SK-N-SH (cell line): ENCODE data around the gene FAM163A. TPM values are rescaled to one million over a fixed set of nuclear protein-coding genes. Genes with fewer than 3 reads are reported as not detected.

Source experiments
- ELF1 ChIP-seq: IDR thresholded peaks from 2 replicates; pipeline ENCODE4 v1.4.0; 2012
- EP300 ChIP-seq, 2 experiments: IDR thresholded peaks; 2 replicates each; pipeline versions ENCODE4 v1.4.0 to v1.6.1; 2012; ENCODE audit warnings: borderline replicate concordance in 1 of 2, low read depth in 1 of 2, low read length in 1 of 2
- FOSL2 ChIP-seq: IDR thresholded peaks from 2 replicates; pipeline ENCODE4 v1.4.0; 2012; ENCODE audit warnings: low read depth, mild to moderate bottlenecking, moderate library complexity, borderline replicate concordance
- FOXM1 ChIP-seq: IDR thresholded peaks from 2 replicates; pipeline ENCODE4 v1.4.0; 2012; ENCODE audit warnings: low read depth, mild to moderate bottlenecking
- GABPA ChIP-seq: IDR thresholded peaks from 2 replicates; pipeline ENCODE4 v1.4.0; 2012; ENCODE audit warnings: low read depth, mild to moderate bottlenecking
- GATA2 ChIP-seq: sonication (generic); formaldehyde crosslinking; IDR thresholded peaks from 2 replicates; pipeline ENCODE4 v1.5.0; 2020; ENCODE audit warnings: mild to moderate bottlenecking, missing genetic modification reagents
- MEF2A ChIP-seq: IDR thresholded peaks from 2 replicates; pipeline ENCODE4 v1.4.0; 2012; ENCODE audit warnings: low read depth, borderline replicate concordance
- MXI1 ChIP-seq: IDR thresholded peaks from 2 replicates; pipeline ENCODE4 v1.6.1; 2012; ENCODE audit warnings: mild to moderate bottlenecking, low read depth, low read length, improper control_type of control experiment
- POLR2AphosphoS5 ChIP-seq: IDR thresholded peaks from 2 replicates; pipeline ENCODE4 v1.6.1; 2012; ENCODE audit warnings: low read depth, low read length
- RAD21 ChIP-seq: IDR thresholded peaks from 2 replicates; pipeline ENCODE4 v1.6.1; 2012; ENCODE audit warnings: mild to moderate bottlenecking, low read length
- RFX5 ChIP-seq: IDR thresholded peaks from 2 replicates; pipeline ENCODE4 v1.6.1; 2012; ENCODE audit warnings: mild to moderate bottlenecking, improper control_type of control experiment, low read length
- SIN3A ChIP-seq: IDR thresholded peaks from 2 replicates; pipeline ENCODE4 v1.6.1; 2012; ENCODE audit warnings: low read depth, mild to moderate bottlenecking, low read length, moderate library complexity, borderline replicate concordance
- SMC3 ChIP-seq: IDR thresholded peaks from 2 replicates; pipeline ENCODE4 v1.6.1; 2012; ENCODE audit warnings: low read depth, low read length, improper control_type of control experiment
- TAF1 ChIP-seq: IDR thresholded peaks from 2 replicates; pipeline ENCODE4 v1.6.1; 2012; ENCODE audit warnings: low read depth, mild to moderate bottlenecking, low read length, moderate library complexity, borderline replicate concordance
- USF1 ChIP-seq: IDR thresholded peaks from 2 replicates; pipeline ENCODE4 v1.4.0; 2012; ENCODE audit warnings: low read depth, borderline replicate concordance
- ZBTB33 ChIP-seq: IDR thresholded peaks from 2 replicates; pipeline ENCODE4 v1.4.0; 2012; ENCODE audit warnings: low read depth, borderline replicate concordance
- polyA plus RNA-seq, 3 experiments: library from polyadenylated mRNA; depleted of rRNA; stranded (reverse); fragments of >200 nt; gene quantifications; 2 replicates each; pipeline ENCODE4 v1.2.3, GENCODE V29; 2012
- TF ChIP-seq, protein P1 (sequence below): fragments of 200-600 bp; sonication (generic); IDR thresholded peaks from 2 replicates; pipeline ENCODE4 v1.6.1; 2017; ENCODE audit warnings: antibody characterized with exemption, mild to moderate bottlenecking, moderate library complexity
- TF ChIP-seq, protein P2 (sequence below): fragments of 150-350 bp; IDR thresholded peaks from 2 replicates; pipeline ENCODE4 v1.6.1; 2016; ENCODE audit warnings: mild to moderate bottlenecking, low read depth, low read length
- TF ChIP-seq, protein P3 (sequence below): IDR thresholded peaks from 2 replicates; pipeline ENCODE4 v1.4.0; 2012; ENCODE audit warnings: low read depth

FAM163A gene
- polyA plus RNA-seq, 1 of the 3 experiments (the other 2 are of a cell fraction), result 0.43 TPM

DNA sequence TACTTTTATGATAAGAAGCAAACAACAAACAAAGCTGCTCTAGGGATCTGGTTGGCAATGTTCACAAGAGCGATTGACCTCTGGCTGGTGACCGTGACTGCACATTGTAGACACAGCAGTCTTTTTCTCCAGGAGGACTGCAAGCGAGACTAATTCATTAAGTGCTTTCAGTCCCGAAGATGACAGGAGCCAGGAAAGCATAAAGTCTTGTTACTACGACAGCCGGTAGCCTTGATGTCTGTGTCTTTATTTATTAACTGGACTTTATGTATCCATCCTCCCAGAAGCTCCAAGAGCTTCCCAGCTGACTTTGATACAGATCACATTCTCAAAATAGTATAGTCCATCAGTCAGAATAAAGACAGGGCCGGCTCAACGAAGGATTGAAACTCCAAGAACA lies 18.2 kb downstream of the FAM163A start (continued):
- TF ChIP-seq, protein P1, sequence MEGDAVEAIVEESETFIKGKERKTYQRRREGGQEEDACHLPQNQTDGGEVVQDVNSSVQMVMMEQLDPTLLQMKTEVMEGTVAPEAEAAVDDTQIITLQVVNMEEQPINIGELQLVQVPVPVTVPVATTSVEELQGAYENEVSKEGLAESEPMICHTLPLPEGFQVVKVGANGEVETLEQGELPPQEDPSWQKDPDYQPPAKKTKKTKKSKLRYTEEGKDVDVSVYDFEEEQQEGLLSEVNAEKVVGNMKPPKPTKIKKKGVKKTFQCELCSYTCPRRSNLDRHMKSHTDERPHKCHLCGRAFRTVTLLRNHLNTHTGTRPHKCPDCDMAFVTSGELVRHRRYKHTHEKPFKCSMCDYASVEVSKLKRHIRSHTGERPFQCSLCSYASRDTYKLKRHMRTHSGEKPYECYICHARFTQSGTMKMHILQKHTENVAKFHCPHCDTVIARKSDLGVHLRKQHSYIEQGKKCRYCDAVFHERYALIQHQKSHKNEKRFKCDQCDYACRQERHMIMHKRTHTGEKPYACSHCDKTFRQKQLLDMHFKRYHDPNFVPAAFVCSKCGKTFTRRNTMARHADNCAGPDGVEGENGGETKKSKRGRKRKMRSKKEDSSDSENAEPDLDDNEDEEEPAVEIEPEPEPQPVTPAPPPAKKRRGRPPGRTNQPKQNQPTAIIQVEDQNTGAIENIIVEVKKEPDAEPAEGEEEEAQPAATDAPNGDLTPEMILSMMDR, result no peak
- TF ChIP-seq MXI1, result peak; percentile 52; the same call in 1 of the 2 replicates
- peak in 1 of 2 experiments; percentile 72; a peak in 1 of 4 replicates for TF ChIP-seq EP300 (IDR thresholded peaks at IDR 0.05; ENCODE audit: borderline replicate concordance in 1 of 2, low read depth in 1 of 2, low read length in 1 of 2)
- TF ChIP-seq ZBTB33, result no peak
- TF ChIP-seq, protein P2, sequence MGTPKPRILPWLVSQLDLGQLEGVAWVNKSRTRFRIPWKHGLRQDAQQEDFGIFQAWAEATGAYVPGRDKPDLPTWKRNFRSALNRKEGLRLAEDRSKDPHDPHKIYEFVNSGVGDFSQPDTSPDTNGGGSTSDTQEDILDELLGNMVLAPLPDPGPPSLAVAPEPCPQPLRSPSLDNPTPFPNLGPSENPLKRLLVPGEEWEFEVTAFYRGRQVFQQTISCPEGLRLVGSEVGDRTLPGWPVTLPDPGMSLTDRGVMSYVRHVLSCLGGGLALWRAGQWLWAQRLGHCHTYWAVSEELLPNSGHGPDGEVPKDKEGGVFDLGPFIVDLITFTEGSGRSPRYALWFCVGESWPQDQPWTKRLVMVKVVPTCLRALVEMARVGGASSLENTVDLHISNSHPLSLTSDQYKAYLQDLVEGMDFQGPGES, result no peak
- no peak for TF ChIP-seq GABPA
- no peak; the same call in 1 of the 2 replicates for TF ChIP-seq GATA2 (CRISPR knock-in tag)
- TF ChIP-seq SMC3, result no peak
- no peak for TF ChIP-seq MEF2A
- TF ChIP-seq, protein P3, sequence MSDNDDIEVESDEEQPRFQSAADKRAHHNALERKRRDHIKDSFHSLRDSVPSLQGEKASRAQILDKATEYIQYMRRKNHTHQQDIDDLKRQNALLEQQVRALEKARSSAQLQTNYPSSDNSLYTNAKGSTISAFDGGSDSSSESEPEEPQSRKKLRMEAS, result no peak
- no peak for TF ChIP-seq TAF1
- no peak for TF ChIP-seq USF1
- TF ChIP-seq FOSL2, result no peak
- TF ChIP-seq RFX5, result no peak
- no peak for TF ChIP-seq SIN3A
- no peak for TF ChIP-seq POLR2AphosphoS5
- TF ChIP-seq ELF1, result no peak
- TF ChIP-seq RAD21, result peak; percentile 2; the same call in 1 of the 2 replicates
- TF ChIP-seq FOXM1, result no peak
